Lung (tissue), 12 donors: ENCODE data around the gene LTA. TPM values are rescaled to one million over a fixed set of nuclear protein-coding genes. Genes with fewer than 3 reads are reported as not detected.

Source experiments
- ATAC-seq: fragments of 200-7000 bp; cut with Tn5 transposase; one replicate; pipeline ENCODE4 v1.9.1; 2020; ENCODE audit warnings: moderate number of reproducible peaks; ENCODE audit not compliant: insufficient read depth, low FRiP score
- DNase-seq, 3 donors: peaks; one replicate each; pipeline ENCODE4 v3.0.0-alpha.2; 2013 to 2017
- H3K27ac ChIP-seq, 2 donors: one replicate each; pipeline ENCODE4 v1.5.1; 2013; ENCODE audit warnings: mild to moderate bottlenecking in 2 of 2, moderate library complexity in 2 of 2, control low read depth in 1 of 2, inconsistent platforms in 1 of 2, low read depth in 1 of 2, low read length in 1 of 2
- H3K27me3 ChIP-seq, 3 donors: one replicate each; pipeline ENCODE4 v1.5.1; 2013; ENCODE audit warnings: low read length in 2 of 3; ENCODE audit not compliant: control insufficient read depth in 3 of 3, insufficient read depth in 3 of 3
- H3K36me3 ChIP-seq, 4 donors: one replicate each; pipeline ENCODE4 v1.5.1; 2013; ENCODE audit warnings: low read length in 4 of 4, mild to moderate bottlenecking in 1 of 4, moderate library complexity in 1 of 4; ENCODE audit not compliant: control insufficient read depth in 4 of 4, insufficient read depth in 4 of 4
- H3K4me1 ChIP-seq, 5 donors: one replicate each; pipeline ENCODE4 v1.5.1; 2013; ENCODE audit warnings: low read length in 5 of 5, mild to moderate bottlenecking in 2 of 5, moderate library complexity in 1 of 5; ENCODE audit not compliant: control insufficient read depth in 5 of 5, insufficient read depth in 5 of 5
- H3K4me3 ChIP-seq: one replicate; pipeline ENCODE4 v1.5.1; 2013; ENCODE audit warnings: mild to moderate bottlenecking, control low read depth, moderate library complexity
- H3K9ac ChIP-seq, 2 donors: one replicate each; pipeline ENCODE4 v1.5.1; 2013; ENCODE audit warnings: low read length in 2 of 2, control low read depth in 1 of 2; ENCODE audit not compliant: insufficient read depth in 1 of 2
- H3K9me3 ChIP-seq, 4 donors: one replicate each; pipeline ENCODE4 v1.5.1; 2013; ENCODE audit warnings: low read length in 3 of 4, mild to moderate bottlenecking in 1 of 4, moderate library complexity in 1 of 4; ENCODE audit not compliant: control insufficient read depth in 4 of 4, insufficient read depth in 3 of 4
- WGBS, 2 donors: extraction: QIAGEN DNeasy Blood & Tissue Kit; methylation state at CpG; one replicate each; pipeline ENCODE4 v1.1.7; 2013; 5-methylcytosine and 5-hydroxymethylcytosine counted together
- polyA plus RNA-seq, 2 donors: library from polyadenylated mRNA; stranded (reverse); fragments of 200-250 nt; gene quantifications; one replicate each; pipeline ENCODE4 v1.2.1, GENCODE V29; 2013
- total RNA-seq, 2 donors: library from RNA; depleted of rRNA in 1 of 2; stranded (reverse); fragments of >200 nt in 1 of 2; gene quantifications; one replicate each; pipeline ENCODE4 v1.2.1, GENCODE V29; 2014 to 2021
- TF ChIP-seq, protein P1 (sequence below): IDR thresholded peaks from 2 replicates; pipeline ENCODE4 v1.5.1; 2012; ENCODE audit warnings: mild to moderate bottlenecking; ENCODE audit errors: control extremely low read depth, extremely low read depth
- donor health status: control.
- donor health status: control.
- donor health status: Bipolar disorder and iron deficiency.
- donor health status: healthy.
- donor health status: DM: yes; HTN: yes; CAD: no.

The LTA gene
- total and polyA plus RNA-seq, 4 donors = 0.28 to 1.2 (median 0.47) TPM

DNA sequence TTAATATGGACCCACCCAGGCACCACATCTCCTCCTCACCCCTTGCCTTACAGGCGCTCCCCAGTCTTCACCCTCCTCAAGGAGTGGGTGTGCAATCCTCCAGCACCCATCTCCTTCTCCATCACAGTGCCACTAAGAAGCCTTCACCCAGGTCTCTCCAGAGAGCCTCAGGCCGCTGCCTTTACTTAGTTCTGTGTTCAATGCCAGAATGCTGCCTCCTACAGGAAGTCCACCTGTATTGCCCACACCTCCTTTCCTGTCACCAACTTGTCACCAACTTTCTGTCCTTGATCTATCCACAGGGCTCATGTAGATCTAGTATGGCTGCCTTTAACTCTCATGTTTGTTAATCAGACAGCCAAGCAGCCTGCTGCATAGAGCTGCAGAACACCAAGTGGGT is 13.4 kb downstream of the LTA start:
- ATAC-seq = no peak
- H3K36me3 ChIP-seq = no peaks in the 10 kb centered on the region

DNA sequence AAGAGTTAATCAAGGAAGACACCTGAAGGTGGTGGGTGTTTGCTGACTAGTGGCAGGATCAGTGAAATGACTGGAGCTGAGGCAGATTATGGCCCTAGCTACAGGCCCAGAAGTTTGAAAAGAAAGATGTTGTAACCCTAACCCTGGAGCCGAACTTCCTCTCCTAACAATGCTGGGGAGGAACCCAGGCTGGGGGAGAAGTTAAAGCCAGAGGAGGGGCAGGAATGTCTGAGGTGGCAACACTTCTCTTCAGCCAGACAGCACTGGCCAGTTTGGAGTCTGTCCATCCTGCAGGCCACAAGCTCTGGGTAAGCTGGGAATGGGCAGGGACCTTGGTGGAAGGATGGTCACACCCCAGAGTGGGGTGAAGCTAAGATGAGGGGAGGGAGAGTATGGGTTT is 13.9 kb downstream of the LTA start, which contains the start of gene LST1:
Gene LST1, plus strand, starts transcription at position 270 of the 400 bp plus-strand sequence. CDS start 1,023 bp downstream, outside the sequence.
- H3K4me3 ChIP-seq = no peak within 1 kb of the TSS
- no peak for ATAC-seq
- H3K27ac ChIP-seq = peak within 1 kb of the TSS in 1 of 2 donors; percentile 75
- TF ChIP-seq, protein P1, sequence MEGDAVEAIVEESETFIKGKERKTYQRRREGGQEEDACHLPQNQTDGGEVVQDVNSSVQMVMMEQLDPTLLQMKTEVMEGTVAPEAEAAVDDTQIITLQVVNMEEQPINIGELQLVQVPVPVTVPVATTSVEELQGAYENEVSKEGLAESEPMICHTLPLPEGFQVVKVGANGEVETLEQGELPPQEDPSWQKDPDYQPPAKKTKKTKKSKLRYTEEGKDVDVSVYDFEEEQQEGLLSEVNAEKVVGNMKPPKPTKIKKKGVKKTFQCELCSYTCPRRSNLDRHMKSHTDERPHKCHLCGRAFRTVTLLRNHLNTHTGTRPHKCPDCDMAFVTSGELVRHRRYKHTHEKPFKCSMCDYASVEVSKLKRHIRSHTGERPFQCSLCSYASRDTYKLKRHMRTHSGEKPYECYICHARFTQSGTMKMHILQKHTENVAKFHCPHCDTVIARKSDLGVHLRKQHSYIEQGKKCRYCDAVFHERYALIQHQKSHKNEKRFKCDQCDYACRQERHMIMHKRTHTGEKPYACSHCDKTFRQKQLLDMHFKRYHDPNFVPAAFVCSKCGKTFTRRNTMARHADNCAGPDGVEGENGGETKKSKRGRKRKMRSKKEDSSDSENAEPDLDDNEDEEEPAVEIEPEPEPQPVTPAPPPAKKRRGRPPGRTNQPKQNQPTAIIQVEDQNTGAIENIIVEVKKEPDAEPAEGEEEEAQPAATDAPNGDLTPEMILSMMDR = no peak
- no peaks in the 10 kb centered on the region for H3K9me3 ChIP-seq
- DNase-seq = no peak
- 16 to 33% methylated on average over 1 of the region's 1 CpG for WGBS, 2 donors
- H3K27me3 ChIP-seq = peaks cover 0 to 2% (median 0%) of the 10 kb centered on the region in 3 donors
- H3K36me3 ChIP-seq = no peaks in the 10 kb centered on the region
- peaks cover 2 to 9% (median 6%) of the 10 kb centered on the region in 5 donors for H3K4me1 ChIP-seq
- H3K9ac ChIP-seq = no peak within 1 kb of the TSS

More for the DNA sequence above, 13.4 kb downstream of the LTA start:
- no peak overlapping the region for H3K4me3 ChIP-seq
- WGBS, 2 donors = 47 to 58% methylated on average over 2 of the region's 2 CpGs
- peaks cover 2 to 9% (median 6%) of the 10 kb centered on the region in 5 donors for H3K4me1 ChIP-seq
- H3K27ac ChIP-seq = peak overlapping the region in 1 of 2 donors; percentile 43
- peaks cover 0 to 2% (median 0%) of the 10 kb centered on the region in 3 donors for H3K27me3 ChIP-seq
- no peak for DNase-seq
- TF ChIP-seq, protein P1 = no peak
- no peak overlapping the region for H3K9ac ChIP-seq
- H3K9me3 ChIP-seq = no peaks in the 10 kb centered on the region

DNA sequence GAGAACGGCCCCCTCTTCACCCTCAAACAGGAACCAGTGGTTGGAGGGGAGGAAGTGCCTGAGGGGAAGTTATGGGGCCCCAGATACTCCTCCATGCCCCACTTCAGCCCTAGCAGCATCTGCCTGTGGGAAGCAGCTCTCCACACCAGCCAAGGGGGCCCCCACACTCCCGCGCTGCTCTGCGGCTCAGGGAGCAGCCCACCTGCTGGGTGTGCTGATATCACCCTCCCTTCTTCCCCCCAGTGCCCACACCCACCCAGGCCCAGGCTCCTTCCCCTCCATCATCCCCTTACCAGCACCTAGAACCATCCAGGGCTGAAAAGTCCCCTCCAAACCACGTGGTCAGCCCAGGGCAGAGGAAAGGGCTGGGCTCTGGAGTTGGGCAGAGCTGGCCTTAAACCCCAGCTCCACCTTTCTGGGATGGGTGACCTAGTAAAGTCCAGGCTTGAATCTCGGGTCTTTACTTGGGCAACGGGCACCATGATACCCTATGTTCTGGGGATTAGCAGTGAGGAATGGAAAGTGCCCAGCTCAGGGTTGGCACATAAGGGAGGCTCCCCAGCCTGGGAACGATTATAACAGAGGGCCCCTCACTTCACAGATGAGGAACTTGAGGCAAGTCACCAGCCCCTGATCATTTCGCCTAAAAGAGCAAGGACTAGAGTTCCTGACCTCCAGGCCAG is 14.7 kb downstream of the LTA start:
- H3K9me3 ChIP-seq = no peaks in the 10 kb centered on the region
- no peak for DNase-seq
- WGBS, 2 donors = 24 to 44% methylated on average over 9 of the region's 9 CpGs
- peaks cover 0 to 2% (median 0%) of the 10 kb centered on the region in 3 donors for H3K27me3 ChIP-seq
- no peak overlapping the region for H3K4me3 ChIP-seq
- TF ChIP-seq, protein P1 = no peak
- H3K36me3 ChIP-seq = no peaks in the 10 kb centered on the region
- no peak for ATAC-seq
- peak overlapping the region in 1 of 2 donors; percentile 75 for H3K27ac ChIP-seq
- H3K4me1 ChIP-seq = peaks cover 2 to 5% (median 4%) of the 10 kb centered on the region in 5 donors
- no peak overlapping the region for H3K9ac ChIP-seq
